Upper lobe of right lung (tissue), 1 donor: Measurements from ENCODE around the gene MFN1. TPM values are rescaled to one million over a fixed set of nuclear protein-coding genes. Genes with fewer than 3 reads are reported as not detected.
A peak's percentile ranks its signal among the peaks of the same experiment; 100 is the strongest.

ENCODE experiments used
- ATAC-seq: fragments of 200-7000 bp; cut with Tn5 transposase; one replicate; pipeline ENCODE4 v1.9.1; 2020; ENCODE audit warnings: mild to moderate bottlenecking, moderate library complexity
- DNase-seq: peaks from one replicate; pipeline ENCODE4 v3.0.0-alpha.2; 2020
- H3K27ac ChIP-seq: fragments of 200-600 bp; one replicate; pipeline ENCODE4 v1.8.0; 2022
- H3K27me3 ChIP-seq: fragments of 200-600 bp; one replicate; pipeline ENCODE4 v1.8.0; 2022; ENCODE audit warnings: mild to moderate bottlenecking
- H3K36me3 ChIP-seq: fragments of 200-600 bp; one replicate; pipeline ENCODE4 v1.8.0; 2022
- H3K4me1 ChIP-seq: fragments of 200-600 bp; one replicate; pipeline ENCODE4 v1.8.0; 2022
- H3K4me3 ChIP-seq: fragments of 200-600 bp; one replicate; pipeline ENCODE4 v1.8.0; 2022; ENCODE audit warnings: mild to moderate bottlenecking
- H3K9me3 ChIP-seq: fragments of 200-600 bp; one replicate; pipeline ENCODE4 v1.8.0; 2022
- intact Hi-C: fragments of 100-400 bp; cut with DNase I; formaldehyde crosslinking; loops from one replicate; pipeline ENCODE4 v1.11.0; 2022
- total RNA-seq: library from RNA; stranded (reverse); fragmentation: NEBNext Ultra II Directional; extraction: Animal tissue kit (Norgen Biotek cat#: 25700); gene quantifications from one replicate; pipeline ENCODE4 v1.2.1, GENCODE V29; 2021
- TF ChIP-seq, protein P1 (sequence below): fragments of 200-600 bp; IDR thresholded peaks from one replicate; pipeline ENCODE4 v1.8.0; 2022; ENCODE audit warnings: antibody characterized with exemption
- donor health status: DM: no; HTN: yes; CAD: no; lungs with severe emphysema.

The MFN1 gene
- total RNA-seq, 1 donor from 2014 or later: 48.3 TPM

- no peak overlapping the region for H3K4me3 ChIP-seq
- DNase-seq (no peak), ATAC-seq (no peak)
- H3K27ac ChIP-seq: no peak overlapping the region
- H3K4me1 ChIP-seq: no peaks in the 10 kb centered on the region
- no peaks in the 10 kb centered on the region for H3K27me3 ChIP-seq
- peaks cover 28% of the 10 kb centered on the region for H3K36me3 ChIP-seq
- no peaks in the 10 kb centered on the region for H3K9me3 ChIP-seq
- TF ChIP-seq, protein P1, sequence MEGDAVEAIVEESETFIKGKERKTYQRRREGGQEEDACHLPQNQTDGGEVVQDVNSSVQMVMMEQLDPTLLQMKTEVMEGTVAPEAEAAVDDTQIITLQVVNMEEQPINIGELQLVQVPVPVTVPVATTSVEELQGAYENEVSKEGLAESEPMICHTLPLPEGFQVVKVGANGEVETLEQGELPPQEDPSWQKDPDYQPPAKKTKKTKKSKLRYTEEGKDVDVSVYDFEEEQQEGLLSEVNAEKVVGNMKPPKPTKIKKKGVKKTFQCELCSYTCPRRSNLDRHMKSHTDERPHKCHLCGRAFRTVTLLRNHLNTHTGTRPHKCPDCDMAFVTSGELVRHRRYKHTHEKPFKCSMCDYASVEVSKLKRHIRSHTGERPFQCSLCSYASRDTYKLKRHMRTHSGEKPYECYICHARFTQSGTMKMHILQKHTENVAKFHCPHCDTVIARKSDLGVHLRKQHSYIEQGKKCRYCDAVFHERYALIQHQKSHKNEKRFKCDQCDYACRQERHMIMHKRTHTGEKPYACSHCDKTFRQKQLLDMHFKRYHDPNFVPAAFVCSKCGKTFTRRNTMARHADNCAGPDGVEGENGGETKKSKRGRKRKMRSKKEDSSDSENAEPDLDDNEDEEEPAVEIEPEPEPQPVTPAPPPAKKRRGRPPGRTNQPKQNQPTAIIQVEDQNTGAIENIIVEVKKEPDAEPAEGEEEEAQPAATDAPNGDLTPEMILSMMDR: no peak
- intact Hi-C loops: no loop called here
These were observed 77.6 kb downstream of the MFN1 start for GRCh38 chr3:179425075-179425474.

DNA sequence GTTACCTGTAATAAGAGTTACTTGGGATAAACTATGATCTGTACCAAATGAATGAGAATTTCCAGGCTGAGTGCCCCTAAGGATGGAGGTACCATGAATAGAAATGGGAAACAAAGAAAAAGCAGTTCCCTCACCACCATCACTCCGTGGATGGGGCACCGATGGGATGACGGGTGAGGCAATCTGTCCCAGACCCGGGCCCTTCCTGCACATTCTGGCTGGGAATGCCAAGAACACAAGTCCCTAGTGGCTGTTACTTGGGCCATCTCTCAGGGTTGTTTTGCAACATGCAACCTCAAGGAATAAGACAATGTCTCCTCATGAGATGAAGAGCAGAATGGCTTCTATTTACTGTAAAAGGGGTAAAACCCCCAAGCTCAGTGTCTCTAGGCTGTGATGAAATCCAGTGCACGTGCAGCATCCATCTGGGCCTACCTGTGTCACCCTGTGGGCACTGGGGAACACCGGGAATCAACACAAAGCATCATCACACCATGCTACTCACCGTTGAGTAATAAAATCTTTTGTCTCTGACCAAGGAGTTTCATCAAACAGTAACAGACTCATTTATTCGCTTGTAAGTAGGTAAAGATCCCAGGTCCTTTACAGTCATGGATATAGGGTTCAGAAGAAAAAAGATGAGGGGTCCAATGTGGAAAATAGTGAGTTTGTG, 81.5 kb downstream of the MFN1 start:
- Histone ChIP-seq H3K36me3 (peaks cover 17% of the 10 kb centered on the region), H3K9me3 (no peaks in the 10 kb centered on the region), H3K4me3 (no peak overlapping the region), H3K27ac (no peak overlapping the region), H3K4me1 (peaks cover 21% of the 10 kb centered on the region), H3K27me3 (no peaks in the 10 kb centered on the region)
- DNase-seq: no peak
- intact Hi-C loops: no loop called here
- TF ChIP-seq, protein P1: no peak
- no peak for ATAC-seq

- H3K4me1 ChIP-seq: peaks cover 21% of the 10 kb centered on the region
- H3K27me3 ChIP-seq: no peaks in the 10 kb centered on the region
These were observed 82.9 kb downstream of the MFN1 start for GRCh38 chr3:179430277-179430870.

GRCh38 chr3:179432021-179432420, 84.5 kb downstream of the MFN1 start:
- H3K36me3 ChIP-seq: no peaks in the 10 kb centered on the region
- intact Hi-C loops: no loop called here
- no peak overlapping the region for H3K4me3 ChIP-seq
- peaks cover 21% of the 10 kb centered on the region for H3K4me1 ChIP-seq
- H3K27ac ChIP-seq: no peak overlapping the region
- ATAC-seq: peak; percentile 85
- no peaks in the 10 kb centered on the region for H3K27me3 ChIP-seq
- TF ChIP-seq, protein P1: no peak
- DNase-seq: no peak
- H3K9me3 ChIP-seq: no peaks in the 10 kb centered on the region

More at GRCh38 chr3:179430277-179430870, 82.9 kb downstream of the MFN1 start:
- DNase-seq: no peak
- TF ChIP-seq, protein P1: no peak
- intact Hi-C loops: no loop called here
- no peak overlapping the region for H3K4me3 ChIP-seq
- no peaks in the 10 kb centered on the region for H3K9me3 ChIP-seq
- no peak overlapping the region for H3K27ac ChIP-seq
- ATAC-seq: no peak
- peaks cover 5% of the 10 kb centered on the region for H3K36me3 ChIP-seq

- ATAC-seq (no peak), DNase-seq (no peak)
- Histone ChIP-seq H3K9me3 (no peaks in the 10 kb centered on the region), H3K36me3 (no peaks in the 10 kb centered on the region), H3K4me3 (no peak overlapping the region), H3K27ac (no peak overlapping the region), H3K27me3 (no peaks in the 10 kb centered on the region), H3K4me1 (peaks cover 21% of the 10 kb centered on the region)
- intact Hi-C loops: no loop called here
- TF ChIP-seq, protein P1: no peak
These were observed 84.9 kb downstream of the MFN1 start for GRCh38 chr3:179432451-179432850.
